Colonic mucosa (tissue), 4 donors: ENCODE results near the gene SPG11. TPM values are rescaled to one million over a fixed set of nuclear protein-coding genes. Genes with fewer than 3 reads are reported as not detected.

Experiments used
- DNase-seq: peaks from one replicate; pipeline ENCODE4 v3.0.0-alpha.2; 2020
- H3K27ac ChIP-seq: fragments of 200-600 bp; one replicate; pipeline ENCODE4 v1.8.0; 2021
- H3K27me3 ChIP-seq: fragments of 200-600 bp; one replicate; pipeline ENCODE4 v1.8.0; 2021
- H3K36me3 ChIP-seq: fragments of 200-600 bp; one replicate; pipeline ENCODE4 v1.8.0; 2021
- H3K4me1 ChIP-seq: fragments of 200-600 bp; one replicate; pipeline ENCODE4 v1.8.0; 2021; ENCODE audit warnings: mild to moderate bottlenecking
- H3K4me3 ChIP-seq: fragments of 200-600 bp; one replicate; pipeline ENCODE4 v1.8.0; 2021
- H3K9ac ChIP-seq, 2 donors: one replicate each; pipeline ENCODE4 v1.7.0; 2013; ENCODE audit warnings: control low read depth in 2 of 2, low read depth in 2 of 2, low read length in 2 of 2
- H3K9me3 ChIP-seq: fragments of 200-600 bp; one replicate; pipeline ENCODE4 v1.8.0; 2021
- CTCF ChIP-seq: fragments of 200-600 bp; IDR thresholded peaks from one replicate; pipeline ENCODE4 v1.8.0; 2022; ENCODE audit warnings: antibody characterized with exemption, mild to moderate bottlenecking
- intact Hi-C: fragments of 100-400 bp; cut with DNase I; formaldehyde crosslinking; loops from one replicate; pipeline ENCODE4 v1.14.1; 2022
- total RNA-seq, 2 donors: library from RNA; stranded (reverse); fragmentation: NEBNext Ultra II Directional in 1 of 2; extraction: Animal tissue kit (Norgen Biotek cat#: 25700) in 1 of 2; gene quantifications; one replicate each; pipeline ENCODE4 v1.2.1, GENCODE V29; 2021
- donor health status: healthy.
- donor health status: DM: no; HTN: no; CAD: no.
- donor health status: DM: no; HTN: no; CAD: no.

The SPG11 gene
- 10 to 100 TPM; 79.3 to 95.3 TPM for total RNA-seq

GRCh38 chr15:44663410-44664308 is at the start of gene SPG11:
SPG11 (minus strand) TSS chr15:44663662; CDS start chr15:44663647, 15 bp downstream.
- intact Hi-C loops = loop anchor here (2.0 to 5.0 kb wide), 2 partner anchors 75 to 124 kb away; no protein-coding TSS in a partner anchor
- peak; percentile 99 for DNase-seq
- peaks cover 5% of the 10 kb centered on the region for H3K36me3 ChIP-seq

GRCh38 chr15:44712346-44713005 is 49.0 kb upstream of the SPG11 start:
- Histone ChIP-seq H3K9ac (peak overlapping the region; percentile 100), H3K9me3 (no peaks in the 10 kb centered on the region), H3K4me3 (peak overlapping the region; percentile 74), H3K27ac (peak overlapping the region; percentile 99), H3K36me3 (peaks cover 23% of the 10 kb centered on the region), H3K27me3 (no peaks in the 10 kb centered on the region), H3K4me1 (peaks cover 11% of the 10 kb centered on the region)
- no peak for TF ChIP-seq CTCF
- peak; percentile 92 for DNase-seq
- intact Hi-C loops = loop anchor here (1.0 to 10.0 kb wide), 2 partner anchors 16 to 918 kb away; partner anchors contain the start of gene SERF2

More at GRCh38 chr15:44663410-44664308, at the start of gene SPG11:
- peak within 1 kb of the TSS; percentile 99 for H3K9ac ChIP-seq
- peaks cover 13% of the 10 kb centered on the region for H3K4me1 ChIP-seq
- peak; percentile 96 for TF ChIP-seq CTCF
- H3K9me3 ChIP-seq = no peaks in the 10 kb centered on the region
- peak within 1 kb of the TSS; percentile 81 for H3K4me3 ChIP-seq
- no peaks in the 10 kb centered on the region for H3K27me3 ChIP-seq
- H3K27ac ChIP-seq = peak within 1 kb of the TSS; percentile 98

- TF ChIP-seq CTCF = no peak
- Histone ChIP-seq H3K4me3 (peak overlapping the region; percentile 74), H3K9me3 (no peaks in the 10 kb centered on the region), H3K36me3 (peaks cover 18% of the 10 kb centered on the region), H3K9ac (peak overlapping the region; percentile 100), H3K27me3 (no peaks in the 10 kb centered on the region), H3K27ac (peak overlapping the region; percentile 99), H3K4me1 (peaks cover 11% of the 10 kb centered on the region)
- intact Hi-C loops = loop anchor here (1.0 to 10.0 kb wide), 2 partner anchors 16 to 917 kb away; partner anchors contain the start of gene SERF2
- DNase-seq = no peak
These were observed 48.4 kb upstream of the SPG11 start for GRCh38 chr15:44711743-44712345.

- Histone ChIP-seq H3K27ac (peak within 1 kb of the TSS; percentile 99), H3K4me1 (peaks cover 9% of the 10 kb centered on the region), H3K36me3 (peaks cover 11% of the 10 kb centered on the region), H3K9ac (peak within 1 kb of the TSS; percentile 100), H3K9me3 (no peaks in the 10 kb centered on the region), H3K27me3 (no peaks in the 10 kb centered on the region), H3K4me3 (peak within 1 kb of the TSS; percentile 74)
- intact Hi-C loops = loop anchor here (10.0 kb wide), 1 partner anchor 916 kb away; the partner anchor contains the start of gene SERF2
- no peak for TF ChIP-seq CTCF
- peak; percentile 98 for DNase-seq
These were observed 47.8 kb upstream of the SPG11 start, which contains the start of the genes B2M and PATL2 for GRCh38 chr15:44711096-44711742. B2M (plus strand) TSS chr15:44711517; CDS start chr15:44711547, 30 bp downstream. PATL2 (minus strand) TSS chr15:44711323; CDS start chr15:44676490, 34,833 bp downstream.
